Panc1 (cell line): ENCODE data around the gene AGPAT1. TPM values are rescaled to one million over a fixed set of nuclear protein-coding genes. Genes with fewer than 3 reads are reported as not detected.
"Not testable (repeated sequence)": the region's sequence is repeated elsewhere in the genome, so short reads cannot be mapped to it uniquely, and the experiment has no call there.

Experiments
- ATAC-seq: fragments of 200-7000 bp; cut with Tn5 transposase; 2 replicates; pipeline ENCODE4 v1.9.1; 2020; ENCODE audit warnings: mild to moderate bottlenecking, moderate library complexity
- BruUV-seq: library from RNA; stranded (reverse); fragments of 400-500 nt; replicated peaks from 2 replicates; lab custom pipeline; 2021; lab: Mats Ljungman, UMichigan
- CTCF ChIA-PET: fragments of 300-600 bp; sonication (Branson Sonifier 250); formaldehyde crosslinking; loops from one replicate; lab custom pipeline; 2022; ENCODE audit warnings: antibody characterized with exemption; lab: Charles Lee
- POLR2A ChIA-PET: fragments of 300-600 bp; sonication (Branson Sonifier 250); formaldehyde crosslinking; loops from one replicate; lab custom pipeline; 2022; ENCODE audit warnings: antibody characterized with exemption; lab: Charles Lee
- DNase-seq: peaks from one replicate; pipeline ENCODE4 v3.0.0-alpha.2; 2010; ENCODE audit warnings: low read depth, low spot score
- H3K27ac ChIP-seq: 2 replicates; pipeline ENCODE4 v1.5.1; 2011; ENCODE audit warnings: mild to moderate bottlenecking, low read length, inconsistent platforms
- H3K27me3 ChIP-seq: fragments of 200-500 bp; sonication (Bioruptor generic); 2 replicates; pipeline ENCODE4 v1.6.0; 2014; ENCODE audit warnings: low read length, inconsistent platforms; ENCODE audit not compliant: control insufficient read depth, insufficient read depth
- H3K36me3 ChIP-seq: fragments of 200-500 bp; sonication (Bioruptor generic); 2 replicates; pipeline ENCODE4 v1.5.1; 2014; ENCODE audit warnings: inconsistent platforms, mild to moderate bottlenecking, low read length, moderate library complexity; ENCODE audit not compliant: control insufficient read depth, insufficient read depth
- H3K4me1 ChIP-seq: 2 replicates; pipeline ENCODE4 v1.5.1; 2011; ENCODE audit warnings: inconsistent platforms, mild to moderate bottlenecking, low read length, moderate library complexity; ENCODE audit not compliant: control insufficient read depth, insufficient read depth
- H3K4me3 ChIP-seq, 2 experiments: 2 replicates each; pipeline ENCODE4 v1.5.1; 2011 to 2012; ENCODE audit warnings: low read depth in 2 of 2, low read length in 2 of 2, mild to moderate bottlenecking in 2 of 2, inconsistent platforms in 1 of 2, moderate library complexity in 1 of 2
- H3K9me3 ChIP-seq: fragments of 200-500 bp; sonication (Bioruptor generic); 2 replicates; pipeline ENCODE4 v1.5.1; 2014; ENCODE audit warnings: low read depth, mild to moderate bottlenecking, inconsistent platforms, low read length, moderate library complexity; ENCODE audit not compliant: control insufficient read depth, insufficient read depth
- CTCF ChIP-seq: fragments of 450-650 bp; IDR thresholded peaks from 2 replicates; pipeline ENCODE4 v1.5.1; 2017; ENCODE audit warnings: mild to moderate bottlenecking
- POLR2AphosphoS5 ChIP-seq: IDR thresholded peaks from 2 replicates; pipeline ENCODE4 v1.6.1; 2012; ENCODE audit warnings: mild to moderate bottlenecking, low read depth, low read length, moderate library complexity
- REST ChIP-seq, 2 experiments: IDR thresholded peaks; 2 replicates each; pipeline ENCODE4 v1.6.1; 2011 to 2012; ENCODE audit warnings: low read depth in 2 of 2, control low read depth in 1 of 2, low read length in 1 of 2, mild to moderate bottlenecking in 1 of 2, moderate library complexity in 1 of 2; ENCODE audit not compliant: insufficient read depth in 1 of 2
- SIN3A ChIP-seq: IDR thresholded peaks from 2 replicates; pipeline ENCODE4 v1.6.1; 2012; ENCODE audit warnings: low read depth, mild to moderate bottlenecking, low read length, moderate library complexity, borderline replicate concordance; ENCODE audit not compliant: insufficient read depth
- TCF7L2 ChIP-seq: IDR thresholded peaks from 2 replicates; pipeline ENCODE4 v1.6.1; 2011; ENCODE audit warnings: mild to moderate bottlenecking, low read depth, low read length, inconsistent platforms
- in situ Hi-C: cut with HindIII; loops from 2 replicates; pipeline ENCODE4 v1.10.0; 2016; ENCODE audit warnings: low sequenced_read_pairs, low pct_unique_long_range_greater_than_20kb
- intact Hi-C: fragments of 100-400 bp; cut with micrococcal nuclease; formaldehyde crosslinking; loops from one replicate; pipeline ENCODE4 v1.10.0; 2022; ENCODE audit not compliant: unreplicated experiment
- total RNA-seq: library from RNA; stranded (reverse); gene quantifications from one replicate; pipeline ENCODE4 v1.2.1, GENCODE V29; 2021; ENCODE audit not compliant: unreplicated experiment

Gene AGPAT1
- total RNA-seq, 1 experiment from 2014 or later: 88.4 TPM

GRCh38 chr6:32146687-32147086 is 29.2 kb downstream of the AGPAT1 start:
- BruUV-seq: no TSS peak
- TF ChIP-seq POLR2AphosphoS5 (no peak), CTCF (no peak), SIN3A (no peak), REST (IDR thresholded peaks at IDR 0.05; ENCODE audit: insufficient read depth in 1 of 2, low read depth in 2 of 2, low read length in 1 of 2) (no peak)
- Histone ChIP-seq H3K27ac (no peak overlapping the region; the same call in 1 of the 2 replicates), H3K9me3 (no peaks in the 10 kb centered on the region), H3K27me3 (no peaks in the 10 kb centered on the region), H3K36me3 (no peaks in the 10 kb centered on the region), H3K4me1 (no peaks in the 10 kb centered on the region), H3K4me3 (no peak overlapping the region)
- DNase-seq (no peak), ATAC-seq (no peak)
- ChIA-PET CTCF (no interaction called here), POLR2A (no interaction called here)
- intact Hi-C loops: no loop called here
- in situ Hi-C loops: no loop called here

GRCh38 chr6:32146287-32146686 is 29.6 kb downstream of the AGPAT1 start:
- Histone ChIP-seq H3K27ac (peak overlapping the region; percentile 39; the same call in 1 of the 2 replicates), H3K9me3 (no peaks in the 10 kb centered on the region), H3K4me3 (no peak overlapping the region), H3K36me3 (no peaks in the 10 kb centered on the region), H3K27me3 (no peaks in the 10 kb centered on the region), H3K4me1 (no peaks in the 10 kb centered on the region)
- TF ChIP-seq SIN3A (no peak), TCF7L2 (no peak), POLR2AphosphoS5 (no peak), REST (IDR thresholded peaks at IDR 0.05; ENCODE audit: insufficient read depth in 1 of 2, low read depth in 2 of 2, low read length in 1 of 2) (no peak), CTCF (no peak)
- no peak for ATAC-seq
- ChIA-PET CTCF (no interaction called here), POLR2A (no interaction called here)
- no TSS peak for BruUV-seq
- DNase-seq: no peak
- in situ Hi-C loops: no loop called here
- intact Hi-C loops: no loop called here

- H3K9me3 ChIP-seq, POLR2A ChIA-PET, intact Hi-C loops, H3K4me1 ChIP-seq, H3K27me3 ChIP-seq, BruUV-seq, ATAC-seq, in situ Hi-C loops, H3K27ac ChIP-seq, H3K36me3 ChIP-seq, H3K4me3 ChIP-seq, DNase-seq: not testable (repeated sequence)
- CTCF ChIA-PET: interaction anchor here (0.6 kb wide), 1 partner anchor 26 kb away, joined by 7 read pairs; no protein-coding TSS in a partner anchor
Observed at GRCh38 chr6:32144238-32144637, 31.6 kb downstream of the AGPAT1 start.
